ENCODE data around the gene RIT2.

The RIT2 gene

DNA sequence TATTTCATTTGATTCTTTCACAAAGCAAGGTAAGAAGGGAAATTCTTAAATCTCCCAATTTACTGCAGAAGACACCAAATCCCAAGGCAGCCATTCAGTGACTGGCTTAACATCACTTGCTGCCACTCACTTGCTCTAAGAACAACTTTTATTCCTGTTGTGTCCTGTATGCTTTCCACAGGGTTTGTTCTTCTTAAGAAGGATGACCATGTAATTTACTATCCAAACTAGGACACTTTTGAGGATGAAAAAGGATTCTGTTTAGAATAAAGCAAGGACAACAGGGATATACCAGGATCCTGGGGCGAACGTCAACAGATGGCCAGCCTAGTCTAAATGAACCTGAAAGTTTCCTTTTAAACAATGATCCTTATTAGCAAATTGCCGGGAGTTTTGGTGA is 34.8 kb downstream of the RIT2 start:
- DNase-seq = no peak

DNA sequence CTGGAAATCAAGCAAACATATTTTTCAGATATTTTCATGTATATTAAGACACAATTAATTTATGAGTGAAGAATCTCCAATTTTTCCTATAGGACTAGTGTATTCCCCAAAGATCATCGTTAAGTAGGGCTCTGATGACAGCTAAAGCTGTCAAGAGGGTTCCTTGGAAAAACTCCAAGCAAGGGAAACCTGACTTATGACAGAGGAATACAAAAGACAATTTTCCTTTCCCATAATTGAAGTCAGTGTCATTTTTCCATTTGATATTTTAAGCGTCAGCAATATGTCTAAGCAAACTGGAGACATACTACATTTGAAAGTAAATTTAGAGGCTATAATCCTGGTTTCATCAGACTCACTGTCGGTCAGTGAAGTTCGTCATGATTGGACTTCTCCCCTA is 36.1 kb downstream of the RIT2 start:
- DNase-seq = no peak

DNA sequence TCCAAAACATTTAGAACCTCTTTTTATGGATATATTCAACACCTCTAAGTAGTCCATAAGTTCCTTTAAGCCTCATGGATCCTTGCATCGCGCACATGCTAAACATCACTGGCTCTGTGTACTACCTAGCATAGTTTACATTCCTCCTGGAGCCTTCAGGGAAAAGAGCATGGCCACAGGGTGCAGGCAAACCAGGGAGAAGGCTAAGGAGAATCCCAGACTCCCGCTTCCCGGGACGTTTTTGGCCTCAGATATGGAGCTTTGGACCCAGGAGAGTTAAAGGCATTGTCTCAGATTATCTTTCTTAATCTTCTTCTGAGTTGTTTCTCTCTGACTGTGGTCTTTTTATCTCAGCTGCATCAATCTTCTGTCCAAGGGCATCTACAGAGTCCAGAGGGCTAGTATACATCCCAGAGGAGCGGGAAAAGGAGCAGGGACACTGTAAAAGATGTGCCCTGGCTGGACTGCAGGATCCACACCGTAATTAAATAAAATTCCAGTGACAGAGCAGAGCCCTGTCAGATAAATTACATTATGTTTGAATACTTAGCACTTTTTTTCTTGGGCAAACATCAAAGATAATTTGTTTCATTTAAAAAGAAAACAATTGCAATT is 36.9 kb downstream of the RIT2 start:
- no peak for DNase-seq

DNA sequence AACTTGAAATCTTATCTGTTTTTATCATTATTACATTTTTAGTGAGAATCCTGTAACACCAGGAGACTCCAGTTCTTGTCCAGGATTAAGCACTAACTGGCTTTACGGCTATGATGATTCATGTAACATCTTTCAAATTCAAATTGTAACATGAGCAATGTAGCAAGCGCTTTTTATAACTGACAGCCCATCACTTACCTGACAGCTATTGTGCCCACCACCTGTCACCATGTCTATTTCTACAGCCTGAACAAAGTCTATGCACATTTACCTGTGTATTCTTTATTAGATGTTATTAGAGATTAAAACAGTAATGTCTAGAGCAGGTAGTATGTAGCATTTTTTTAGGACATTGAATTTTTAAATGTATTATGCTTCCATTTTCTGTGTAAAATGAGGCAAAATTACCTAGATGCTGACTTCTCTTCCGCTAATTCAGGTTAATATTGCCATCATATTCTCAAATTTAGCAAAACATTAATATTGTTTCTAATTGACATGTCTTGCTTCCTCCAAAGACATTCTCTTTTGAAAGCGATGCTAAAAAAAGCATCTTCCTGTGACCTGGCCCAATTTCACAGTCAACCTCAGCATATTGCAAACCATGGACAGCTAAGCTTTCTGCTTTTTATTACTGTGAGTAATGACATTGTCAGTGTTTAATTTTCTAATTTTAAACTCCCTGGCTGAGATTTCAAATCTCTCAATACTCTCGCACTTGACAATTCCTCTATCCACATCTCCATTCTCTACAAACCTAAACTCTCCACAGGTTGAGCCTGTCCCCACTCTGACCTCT is 37.8 kb downstream of the RIT2 start:
- no peak for DNase-seq

DNA sequence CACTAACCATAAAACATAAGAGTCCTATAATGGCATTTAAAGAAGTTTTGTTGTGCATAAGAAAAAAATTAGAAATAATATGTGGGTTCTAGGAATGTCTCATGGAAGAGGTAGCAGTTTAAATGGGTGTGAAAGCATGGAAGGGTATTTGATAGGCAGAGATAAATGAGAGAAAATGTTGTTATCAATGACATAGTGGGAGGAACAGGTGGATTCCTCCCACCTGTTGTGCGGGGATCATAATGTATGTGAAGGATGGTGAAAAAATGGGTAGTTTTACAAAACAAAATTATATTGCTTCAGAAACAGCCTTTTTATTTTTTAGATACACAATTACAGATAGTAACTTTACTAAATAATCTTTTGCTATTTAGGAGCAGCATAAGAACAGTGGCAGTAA is 41.7 kb downstream of the RIT2 start:
- no peak for DNase-seq

DNA sequence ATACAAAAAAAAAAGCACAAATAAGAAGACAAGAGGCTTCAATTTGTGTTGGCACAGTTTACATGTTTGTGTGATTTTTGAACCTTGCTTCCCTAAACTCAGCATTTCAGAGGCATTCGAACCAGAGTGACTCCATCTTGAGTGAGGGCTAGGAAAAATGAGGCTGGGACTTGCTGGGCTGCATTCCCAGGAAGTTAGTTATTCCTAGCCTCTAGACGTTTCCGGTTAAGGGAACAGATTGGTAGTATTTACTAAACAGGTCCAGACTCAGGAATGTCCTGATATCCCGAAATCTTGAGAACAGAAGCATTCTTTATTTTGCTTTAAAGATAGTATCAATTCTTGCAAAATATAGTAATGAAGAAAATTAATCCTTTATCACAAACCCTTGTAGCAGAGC is 46.7 kb downstream of the RIT2 start:
- DNase-seq = no peak

DNA sequence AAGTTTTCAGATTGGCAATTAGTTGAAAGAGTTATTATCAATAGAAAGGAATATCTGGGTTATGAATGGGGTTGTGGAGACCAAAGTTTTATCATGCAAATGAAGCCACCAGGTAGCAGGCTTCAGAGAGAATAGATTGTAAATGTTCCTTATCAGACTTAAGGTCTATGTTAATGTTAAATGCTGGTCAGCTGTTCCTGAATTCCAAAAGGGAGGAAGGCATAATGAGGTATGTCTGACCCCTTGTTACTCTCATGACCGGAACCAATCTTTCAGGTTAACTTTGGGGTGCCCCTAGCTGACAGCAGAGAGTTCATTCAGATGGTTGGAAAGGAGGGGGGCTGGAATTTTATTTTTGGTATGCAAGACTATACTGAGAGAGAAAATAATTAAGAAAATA is 47.9 kb downstream of the RIT2 start:
- no peak for DNase-seq

DNA sequence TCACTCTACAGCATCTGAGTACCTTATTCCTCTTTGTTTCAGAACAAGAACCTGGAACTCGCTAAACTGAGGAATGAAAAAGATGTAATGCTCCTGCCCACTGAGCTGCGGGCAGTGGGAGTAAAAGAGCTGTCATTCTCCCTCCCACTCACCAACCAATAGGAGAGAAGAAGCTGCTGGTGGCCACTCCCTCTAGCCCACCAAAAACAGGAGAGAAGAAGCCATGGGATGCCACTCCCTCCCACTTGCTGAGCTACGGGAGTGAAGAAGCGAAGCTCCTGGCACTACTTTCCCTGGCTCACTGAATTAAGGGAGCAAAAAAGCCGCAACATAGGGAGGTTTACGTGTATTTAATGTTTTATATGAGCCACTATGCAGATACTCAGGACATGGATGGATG is 53.7 kb downstream of the RIT2 start:
- DNase-seq = no peak

DNA sequence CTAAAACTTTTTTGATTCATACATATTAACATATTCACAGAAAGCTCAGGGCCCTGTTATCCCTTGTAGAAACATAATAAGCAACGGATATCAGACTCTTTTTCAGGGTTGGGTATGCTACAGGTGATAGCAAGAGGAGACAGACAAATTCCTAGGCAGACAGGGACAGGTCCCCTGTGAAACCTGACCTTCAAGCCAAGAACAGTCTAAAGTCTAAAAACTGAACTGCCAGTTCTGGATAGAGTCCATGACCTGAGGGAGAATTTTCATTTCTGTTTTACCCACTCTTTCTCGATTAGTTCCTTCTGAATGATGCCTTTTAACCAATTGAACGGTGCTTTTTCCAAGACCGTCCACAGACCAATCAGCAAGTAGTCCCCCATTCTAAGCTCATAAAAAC is 54.2 kb downstream of the RIT2 start:
- DNase-seq = no peak

DNA sequence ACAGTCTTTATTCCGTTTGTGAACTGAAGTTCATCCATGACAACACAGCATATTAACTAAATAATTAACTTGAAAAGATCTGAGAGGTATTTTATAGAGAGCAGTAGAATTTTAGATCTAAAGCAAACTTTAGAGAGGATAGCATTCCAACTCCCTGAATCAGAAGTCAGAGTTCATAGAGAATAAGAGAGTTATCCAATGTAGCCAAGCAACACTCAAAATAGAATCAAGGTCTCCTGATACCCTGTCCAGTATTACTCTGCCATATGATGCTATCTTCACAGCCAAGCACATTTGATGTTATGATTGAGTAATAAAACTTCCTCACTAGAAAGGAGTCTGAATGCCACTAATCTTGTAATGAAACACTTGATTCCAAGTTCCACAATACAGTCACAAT is 55.5 kb downstream of the RIT2 start:
- DNase-seq = no peak

DNA sequence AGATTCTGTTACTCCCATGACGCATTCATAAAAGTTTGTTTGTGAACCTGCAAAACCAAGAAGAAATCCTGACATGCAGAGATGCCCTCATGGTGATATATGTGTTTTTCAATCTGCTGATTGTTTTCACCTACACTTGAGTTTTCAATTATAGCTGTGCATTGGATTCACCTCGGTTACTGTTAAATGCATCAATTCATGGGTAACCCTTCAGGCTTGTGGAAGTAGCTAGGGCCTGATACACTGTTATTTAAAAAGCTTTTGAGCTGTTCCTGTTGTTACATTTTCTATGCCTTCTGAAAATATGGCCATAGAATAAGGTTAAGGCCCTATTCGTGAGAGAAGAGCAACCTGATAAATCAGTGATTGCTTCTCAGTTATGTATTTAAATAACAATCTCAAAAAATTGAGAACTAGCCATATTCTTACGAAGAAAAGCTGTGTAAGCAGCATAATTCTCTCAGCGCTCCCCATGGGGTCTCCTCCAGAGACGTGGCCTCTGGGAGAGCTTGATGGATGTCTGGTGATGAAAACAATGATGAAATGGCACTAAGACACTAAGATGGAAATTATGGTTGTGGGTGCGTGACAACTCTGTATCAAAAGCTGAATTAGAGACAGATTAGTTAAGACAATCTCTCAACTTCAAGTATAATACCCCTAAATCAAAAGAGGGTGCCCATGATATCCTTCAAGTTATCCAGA is 60.5 kb downstream of the RIT2 start:
- DNase-seq = no peak

DNA sequence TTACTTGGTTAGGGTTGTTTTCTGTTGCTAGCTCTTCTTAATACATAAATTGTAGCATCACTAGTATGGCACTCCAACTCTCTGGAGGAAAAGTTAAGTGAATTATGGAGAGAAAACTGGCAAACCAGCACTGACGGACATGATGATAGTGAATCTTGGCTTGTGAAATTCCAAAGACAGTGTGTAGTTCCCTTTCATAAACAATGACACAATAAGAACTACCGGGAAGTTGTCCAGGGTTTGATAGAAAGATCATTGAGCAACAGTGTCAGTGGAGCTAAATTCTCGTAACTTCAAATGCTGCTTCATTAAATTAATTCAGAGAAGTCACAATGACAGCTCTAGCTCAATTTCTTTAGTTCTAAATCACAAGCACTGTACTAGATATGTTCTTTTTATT is 66.5 kb downstream of the RIT2 start:
- DNase-seq = no peak

DNA sequence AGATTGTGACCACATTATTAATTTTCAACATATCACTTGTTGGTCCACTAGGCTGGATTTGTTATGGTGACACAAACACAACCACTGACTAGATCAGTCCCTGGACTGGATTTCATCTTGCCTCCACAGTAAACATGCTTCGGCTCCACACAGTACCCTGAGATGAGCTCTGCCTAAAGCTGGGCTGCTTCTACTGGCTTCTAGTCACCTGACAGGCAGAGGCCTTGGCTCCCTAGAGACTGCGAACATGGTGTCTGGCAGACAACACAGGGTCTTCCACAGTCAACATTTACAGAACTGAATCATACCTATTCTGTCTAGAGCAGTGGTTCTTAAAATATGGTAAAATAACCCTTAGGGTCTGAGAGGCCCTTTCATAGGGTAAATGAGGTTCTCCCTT is 69.2 kb downstream of the RIT2 start:
- DNase-seq = no peak

DNA sequence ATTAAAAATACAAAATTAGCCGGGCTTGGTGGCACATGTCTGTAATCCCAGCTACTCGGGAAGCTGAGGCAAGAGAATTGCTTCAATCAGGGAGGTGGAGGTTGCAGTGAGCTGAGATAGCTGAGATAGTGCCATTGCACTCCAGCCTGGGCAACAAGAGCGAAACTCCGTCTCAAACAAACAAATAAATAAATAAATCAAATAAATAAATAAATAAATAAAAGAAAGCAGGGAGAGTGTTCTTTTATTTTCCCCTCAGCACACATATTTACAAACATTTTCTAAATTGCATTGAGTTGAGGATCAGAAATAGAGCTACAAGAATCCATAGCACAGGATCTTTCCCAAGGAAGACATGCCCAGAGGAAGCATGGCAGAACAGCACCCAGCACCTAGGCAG is 71.9 kb downstream of the RIT2 start:
- DNase-seq = no peak

DNA sequence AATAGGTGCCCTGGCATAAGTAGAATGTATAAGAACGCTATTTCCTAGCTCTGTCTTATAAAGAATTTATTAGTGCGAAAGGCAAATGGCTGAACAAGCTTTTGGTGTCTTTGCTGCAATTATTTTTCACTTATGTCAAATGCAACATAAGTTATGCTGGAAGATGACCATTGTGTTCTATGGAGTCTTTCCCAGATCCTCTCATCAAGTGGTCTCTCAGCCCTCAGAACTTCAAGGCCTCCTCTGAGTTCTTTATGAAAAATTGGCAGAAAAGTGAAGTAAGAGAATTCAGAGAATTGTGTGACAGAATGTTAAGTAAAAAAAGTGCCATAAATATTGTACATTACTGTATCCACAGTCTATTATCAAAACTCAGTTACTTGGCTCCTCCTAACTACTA is 75.2 kb downstream of the RIT2 start:
- no peak for DNase-seq

DNA sequence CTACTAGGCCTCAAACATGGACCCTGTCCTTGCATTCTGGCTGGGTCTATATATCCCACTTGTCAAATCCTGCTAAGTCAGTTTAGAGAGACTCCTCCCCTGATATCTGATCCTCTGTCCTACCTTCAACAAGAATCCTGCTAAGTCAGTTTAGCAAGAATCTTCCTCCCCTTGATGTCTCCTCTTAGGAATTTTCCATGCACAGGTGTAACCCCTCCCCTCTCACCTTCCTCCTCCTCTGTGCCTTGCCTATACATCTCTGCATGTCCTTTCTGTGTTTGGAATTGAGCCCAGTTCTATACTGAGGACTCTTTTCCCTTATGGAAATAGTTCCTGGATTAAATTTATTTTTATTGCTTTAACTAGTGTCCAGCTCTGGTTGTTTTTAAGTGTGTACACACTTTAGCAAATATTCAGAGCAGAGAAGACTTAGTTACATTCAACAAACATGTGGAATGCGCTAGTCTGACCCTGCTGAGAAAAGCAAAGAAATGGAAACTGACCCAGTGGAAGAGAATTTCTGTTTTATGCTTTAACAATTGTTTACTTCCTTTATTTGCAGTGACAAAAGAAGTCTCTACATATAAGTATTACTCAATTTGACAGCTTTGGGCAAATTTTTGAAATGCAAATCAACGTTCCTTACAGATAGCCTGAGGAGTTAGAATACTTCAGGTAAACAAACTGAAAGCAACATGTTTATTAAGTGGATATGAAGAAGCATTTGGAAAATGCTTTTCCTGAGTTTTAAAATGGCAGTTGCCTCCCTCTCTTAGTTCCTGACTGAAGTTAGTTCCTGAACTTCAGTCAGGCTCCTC is 80.6 kb downstream of the RIT2 start:
- DNase-seq = no peak

DNA sequence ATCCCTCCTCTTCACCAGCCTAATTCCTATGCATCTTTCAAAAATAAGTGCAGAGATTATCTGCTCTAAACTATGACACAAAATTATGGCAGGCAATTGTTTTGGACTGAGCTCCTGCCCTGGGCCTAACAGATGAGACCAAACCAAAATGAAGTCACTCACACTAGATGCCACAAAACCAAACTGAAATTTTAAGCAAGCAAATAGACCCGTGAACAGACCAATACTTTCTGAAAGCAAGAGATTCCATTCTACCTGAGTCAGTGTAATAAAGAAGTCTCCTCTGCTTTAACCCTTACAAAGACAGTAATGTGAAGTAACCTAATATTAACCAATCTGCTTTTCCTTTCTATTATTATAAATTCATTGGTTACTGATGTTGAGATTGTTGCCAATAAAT is 84.3 kb downstream of the RIT2 start:
- no peak for DNase-seq

DNA sequence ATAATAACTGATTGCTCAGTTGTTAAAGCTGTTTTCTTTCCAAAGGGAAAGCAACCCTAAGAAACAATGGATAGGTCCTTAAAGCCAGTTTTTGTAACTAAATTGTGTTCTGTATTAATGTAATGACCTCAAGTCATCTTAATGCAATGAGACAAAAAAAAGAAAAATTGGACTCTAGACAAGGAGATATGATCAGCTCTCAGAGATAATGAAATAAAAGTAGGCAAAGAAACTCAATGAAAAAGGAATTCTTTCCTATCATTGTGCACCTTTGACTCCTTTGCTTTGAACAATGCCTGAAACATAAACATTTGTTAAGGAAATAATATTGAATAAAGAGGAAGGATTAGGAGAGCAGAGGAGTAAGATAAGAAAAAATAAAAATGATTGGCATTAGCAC is 86.1 kb downstream of the RIT2 start:
- DNase-seq = no peak

DNA sequence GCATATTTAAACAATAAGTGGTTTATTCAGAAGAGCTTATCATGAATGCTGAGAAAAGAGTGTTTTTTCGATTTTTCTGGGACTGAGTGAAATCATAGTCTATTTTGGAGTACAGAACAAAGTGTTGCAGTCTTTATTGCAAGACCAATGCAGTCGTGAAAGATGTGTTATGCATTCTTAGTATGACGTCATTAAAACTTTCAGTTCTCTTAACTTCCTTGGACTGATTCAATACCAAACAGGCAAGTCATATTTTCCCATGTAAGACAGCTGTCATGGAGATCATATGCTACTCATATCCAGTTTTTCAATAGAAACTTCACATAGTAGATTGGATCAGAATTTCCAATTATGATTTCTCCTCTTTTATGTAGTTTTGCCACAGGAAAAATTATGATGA is 92.6 kb downstream of the RIT2 start:
- DNase-seq = no peak

DNA sequence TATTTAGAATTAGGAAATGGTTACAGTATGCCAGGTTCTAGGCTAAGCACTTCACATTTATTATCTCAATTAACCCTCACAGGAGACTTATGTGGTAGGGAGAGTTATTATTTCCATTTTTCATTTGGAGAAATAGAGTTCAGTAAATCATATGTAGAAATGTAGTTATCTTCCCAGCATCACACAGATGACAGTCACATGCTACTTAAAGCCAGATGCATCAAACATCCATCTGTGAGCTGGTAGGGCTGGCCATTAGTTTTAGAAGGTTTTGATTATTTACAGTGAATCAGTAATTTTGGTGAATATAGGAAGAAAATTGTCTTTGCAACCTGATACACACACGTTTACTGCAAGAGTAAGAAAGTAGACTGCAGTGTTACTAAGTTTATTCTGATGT is 97.9 kb downstream of the RIT2 start:
- DNase-seq = no peak

DNA sequence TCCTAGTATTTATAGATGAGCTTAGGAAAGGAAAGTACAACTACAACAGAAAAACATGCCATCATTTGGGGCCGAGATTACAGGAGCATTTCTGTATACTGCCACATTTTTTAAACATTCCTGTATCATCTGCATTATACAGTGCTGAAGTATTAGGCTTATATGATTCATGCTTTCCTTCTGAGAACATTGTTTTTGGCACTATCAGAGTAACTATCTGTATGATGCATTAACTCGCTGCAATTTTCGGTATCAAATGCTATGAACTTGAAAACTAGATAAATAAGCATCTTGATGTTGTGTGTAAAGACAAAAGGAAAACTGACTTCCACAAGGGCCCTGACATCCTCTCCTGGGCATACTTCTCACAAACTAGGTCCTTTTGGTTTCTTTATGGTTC is 102.0 kb downstream of the RIT2 start:
- no peak for DNase-seq

DNA sequence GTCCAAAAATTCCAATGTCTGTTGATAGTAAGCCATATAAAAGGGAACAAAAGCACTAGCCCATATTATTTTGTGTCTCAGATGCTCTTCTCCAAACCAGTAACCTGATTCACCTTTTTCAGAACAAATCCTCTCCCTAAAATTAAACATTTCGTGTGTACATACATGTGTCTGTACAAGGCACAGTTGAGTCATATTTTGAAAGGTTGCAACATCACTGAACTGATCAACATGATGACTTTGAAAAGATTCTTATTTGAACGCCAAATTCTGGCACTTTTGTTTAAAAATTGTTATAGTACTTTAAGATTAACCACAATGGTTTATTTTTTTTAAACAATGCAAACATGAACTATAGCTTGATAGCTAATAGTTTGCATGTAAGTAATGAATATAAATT is 102.5 kb downstream of the RIT2 start:
- no peak for DNase-seq

DNA sequence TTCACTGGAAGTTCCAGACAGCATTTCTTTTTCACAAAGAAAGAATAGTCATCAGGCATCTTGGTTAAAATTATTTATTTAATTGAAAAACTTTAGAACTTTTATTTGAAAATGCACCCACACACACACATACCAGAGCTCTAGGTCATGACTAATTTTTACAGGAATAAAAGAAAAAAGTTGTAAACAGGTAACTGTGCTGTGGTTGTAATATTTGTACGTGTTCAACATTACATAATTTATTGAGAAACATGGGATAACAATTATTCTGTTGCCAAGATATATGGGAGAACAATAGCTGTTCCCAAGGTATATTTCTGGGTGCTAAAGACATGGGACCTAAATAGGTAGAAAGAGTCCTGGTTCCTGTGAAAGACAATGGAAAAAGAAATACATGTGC is 104.9 kb downstream of the RIT2 start:
- DNase-seq = no peak

DNA sequence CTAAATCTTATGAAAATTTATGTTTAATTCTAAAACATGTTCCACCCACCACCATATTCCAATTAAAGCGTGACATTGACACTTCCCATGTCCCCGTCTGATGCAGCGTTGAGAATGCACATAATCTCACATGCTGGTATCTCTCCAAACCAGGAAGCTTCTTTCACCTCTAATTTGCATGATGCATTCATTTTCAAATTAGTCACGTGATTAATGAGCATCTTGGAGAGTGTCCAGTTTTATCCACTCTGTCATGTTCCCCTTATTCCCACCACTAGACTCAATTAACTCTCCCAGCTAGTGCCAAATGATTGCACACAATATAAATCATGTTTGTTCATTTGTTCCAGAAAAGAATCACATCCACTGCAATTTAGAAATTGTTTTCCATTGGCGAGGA is 105.8 kb downstream of the RIT2 start:
- no peak for DNase-seq

Measured in CD4-positive, alpha-beta T cell treated with Interferon alpha-2 for 1 hour (primary cell).